AG09319 (cell line): Measurements from ENCODE around the gene ELOVL2.

Experiments
- DNase-seq: peaks from one replicate; pipeline ENCODE4 v3.0.0-alpha.2; 2010; ENCODE audit warnings: low read depth; ENCODE audit errors: extremely low read depth
- CTCF ChIP-seq: IDR thresholded peaks from 2 replicates; pipeline ENCODE4 v1.5.1; 2011; ENCODE audit warnings: low read depth, mild to moderate bottlenecking, inconsistent platforms, low read length, moderate library complexity

Gene ELOVL2

GRCh38 chr6:10979603-10980002 lies 64.5 kb downstream of the ELOVL2 start:
- TF ChIP-seq CTCF, result no peak
- no peak for DNase-seq

GRCh38 chr6:10977231-10977968 lies 66.7 kb downstream of the ELOVL2 start:
- DNase-seq, result no peak
- no peak for TF ChIP-seq CTCF

GRCh38 chr6:10976571-10976970 lies 67.5 kb downstream of the ELOVL2 start:
- DNase-seq, result no peak
- no peak for TF ChIP-seq CTCF

GRCh38 chr6:10972196-10972595 lies 71.9 kb downstream of the ELOVL2 start:
- no peak for DNase-seq
- TF ChIP-seq CTCF, result no peak

- DNase-seq, result no peak
- no peak for TF ChIP-seq CTCF
Observed at GRCh38 chr6:10970731-10971130, 73.4 kb downstream of the ELOVL2 start.

GRCh38 chr6:10968776-10969175 lies 75.3 kb downstream of the ELOVL2 start:
- TF ChIP-seq CTCF, result no peak
- no peak for DNase-seq

- TF ChIP-seq CTCF, result no peak
- no peak for DNase-seq
Observed at GRCh38 chr6:10964684-10965083, 79.4 kb downstream of the ELOVL2 start.
